ENCODE measurements around the gene LIN7B. TPM values are rescaled to one million over a fixed set of nuclear protein-coding genes. Genes with fewer than 3 reads are reported as not detected.

Gene LIN7B
- 10 to 100 TPM in 1 of 2 donors, not detected in 1; 19.8 TPM for total RNA-seq

GRCh38 chr19:49113762-49114629 lies at the start of gene LIN7B:
Gene LIN7B, plus strand, starts transcription at chr19:49114370. Its CDS starts 35 bp downstream, at chr19:49114405.
- ATAC-seq (ENCODE audit: insufficient number of reproducible peaks, low FRiP score, low read depth) (peak; percentile 52), DNase-seq (ENCODE audit: low spot score) (no peak)
- peaks cover 15 to 42% of the 10 kb centered on the region in 2 donors for H3K4me1 ChIP-seq (ENCODE audit: control insufficient read depth in 1 of 2, low read depth in 2 of 2)

GRCh38 chr19:49064768-49065611 lies 49.2 kb upstream of the LIN7B start, which contains the start of gene NTF4:
Gene NTF4, minus strand, starts transcription at chr19:49064818. Its CDS starts 2,821 bp downstream, at chr19:49061997.
- no peaks in the 10 kb centered on the region for H3K27me3 ChIP-seq (replicated peaks; ENCODE audit: insufficient read depth)
- ATAC-seq (ENCODE audit: insufficient number of reproducible peaks, low FRiP score, low read depth) (no peak), DNase-seq (ENCODE audit: low spot score) (no peak)
- no peak within 1 kb of the TSS for H3K27ac ChIP-seq
- no peaks in the 10 kb centered on the region for H3K36me3 ChIP-seq
- peak within 1 kb of the TSS; percentile 43 for H3K4me3 ChIP-seq
- no peaks in the 10 kb centered on the region for H3K9me3 ChIP-seq
- H3K4me1 ChIP-seq (ENCODE audit: control insufficient read depth in 1 of 2, low read depth in 2 of 2), result no peaks in the 10 kb centered on the region
- no peak for TF ChIP-seq CTCF (IDR thresholded peaks at IDR 0.05)

More at GRCh38 chr19:49113762-49114629, at the start of gene LIN7B:
- TF ChIP-seq CTCF (IDR thresholded peaks at IDR 0.05), result peak; percentile 41
- H3K27me3 ChIP-seq (replicated peaks; ENCODE audit: insufficient read depth), result no peaks in the 10 kb centered on the region
- no peaks in the 10 kb centered on the region for H3K9me3 ChIP-seq
- H3K4me3 ChIP-seq, result peak within 1 kb of the TSS; percentile 94
- no peaks in the 10 kb centered on the region for H3K36me3 ChIP-seq
- peak within 1 kb of the TSS; percentile 72 to 84 for H3K27ac ChIP-seq

- TF ChIP-seq CTCF (IDR thresholded peaks at IDR 0.05), result no peak
- Histone ChIP-seq H3K27me3 (replicated peaks; ENCODE audit: insufficient read depth) (no peaks in the 10 kb centered on the region), H3K27ac (no peak overlapping the region), H3K9me3 (no peaks in the 10 kb centered on the region), H3K4me3 (no peak overlapping the region), H3K4me1 (ENCODE audit: control insufficient read depth in 1 of 2, low read depth in 2 of 2) (no peaks in the 10 kb centered on the region), H3K36me3 (no peaks in the 10 kb centered on the region)
- DNase-seq (ENCODE audit: low spot score) (no peak), ATAC-seq (ENCODE audit: insufficient number of reproducible peaks, low FRiP score, low read depth) (no peak)
Measured at GRCh38 chr19:49065905-49066512, 48.2 kb upstream of the LIN7B start.

- Histone ChIP-seq H3K27me3 (replicated peaks; ENCODE audit: insufficient read depth) (no peaks in the 10 kb centered on the region), H3K36me3 (no peaks in the 10 kb centered on the region), H3K4me1 (ENCODE audit: control insufficient read depth in 1 of 2, low read depth in 2 of 2) (peaks cover 0 to 4% of the 10 kb centered on the region in 2 donors), H3K9me3 (no peaks in the 10 kb centered on the region), H3K27ac (no peak overlapping the region), H3K4me3 (no peak overlapping the region)
- no peak for TF ChIP-seq CTCF (IDR thresholded peaks at IDR 0.05)
- DNase-seq (ENCODE audit: low spot score) (no peak), ATAC-seq (ENCODE audit: insufficient number of reproducible peaks, low FRiP score, low read depth) (no peak)
Measured at GRCh38 chr19:49067554-49067953, 46.6 kb upstream of the LIN7B start.

Measured in thoracic aorta (tissue), 2 donors.